Mucosa of descending colon (tissue), 3 donors: ENCODE measurements around the gene NR3C2. TPM values are rescaled to one million over a fixed set of nuclear protein-coding genes. Genes with fewer than 3 reads are reported as not detected.

Experiments used
- ATAC-seq: fragments of 200-7000 bp; cut with Tn5 transposase; one replicate; pipeline ENCODE4 v1.9.1; 2020; ENCODE audit warnings: mild to moderate bottlenecking, moderate library complexity
- DNase-seq, 3 donors: peaks; one replicate each; pipeline ENCODE4 v3.0.0-alpha.2; 2020
- H3K36me3 ChIP-seq: fragments of 200-600 bp; one replicate; pipeline ENCODE4 v1.8.0; 2021; ENCODE audit warnings: low read depth, mild to moderate bottlenecking
- H3K4me1 ChIP-seq: fragments of 200-600 bp; one replicate; pipeline ENCODE4 v1.8.0; 2021; ENCODE audit warnings: low read depth, mild to moderate bottlenecking
- H3K4me3 ChIP-seq: fragments of 200-600 bp; one replicate; pipeline ENCODE4 v1.8.0; 2021; ENCODE audit warnings: mild to moderate bottlenecking
- H3K9me3 ChIP-seq: fragments of 200-600 bp; one replicate; pipeline ENCODE4 v1.8.0; 2021; ENCODE audit warnings: mild to moderate bottlenecking
- intact Hi-C, 2 donors: fragments of 100-400 bp; cut with DNase I in 1 of 2; cut with micrococcal nuclease in 1 of 2; formaldehyde crosslinking; loops; one replicate each; pipeline versions ENCODE4 v1.11.0 to v1.11.1; 2022; cut with DNase I, micrococcal nuclease
- total RNA-seq, 3 donors: library from RNA; stranded (reverse); fragmentation: NEBNext Ultra II Directional in 2 of 3; extraction: Animal tissue kit (Norgen Biotek cat#: 25700) in 2 of 3; gene quantifications; one replicate each; pipeline versions ENCODE4 v1.2.1 to v1.2.4, GENCODE V29; 2021 to 2023
- TF ChIP-seq, protein P1 (sequence below): fragments of 200-600 bp; IDR thresholded peaks from one replicate; pipeline ENCODE4 v1.8.0; 2022; ENCODE audit warnings: antibody characterized with exemption, mild to moderate bottlenecking
- donor health status: DM: no; HTN: no; CAD: no; lungs with moderate emphysema.
- donor health status: DM: no; HTN: no; CAD: no.
- donor health status: DM: no; HTN: yes; CAD: no.

Gene NR3C2
- total RNA-seq, 3 donors from 2014 or later = 86.5 to 205 (median 108) TPM

DNA sequence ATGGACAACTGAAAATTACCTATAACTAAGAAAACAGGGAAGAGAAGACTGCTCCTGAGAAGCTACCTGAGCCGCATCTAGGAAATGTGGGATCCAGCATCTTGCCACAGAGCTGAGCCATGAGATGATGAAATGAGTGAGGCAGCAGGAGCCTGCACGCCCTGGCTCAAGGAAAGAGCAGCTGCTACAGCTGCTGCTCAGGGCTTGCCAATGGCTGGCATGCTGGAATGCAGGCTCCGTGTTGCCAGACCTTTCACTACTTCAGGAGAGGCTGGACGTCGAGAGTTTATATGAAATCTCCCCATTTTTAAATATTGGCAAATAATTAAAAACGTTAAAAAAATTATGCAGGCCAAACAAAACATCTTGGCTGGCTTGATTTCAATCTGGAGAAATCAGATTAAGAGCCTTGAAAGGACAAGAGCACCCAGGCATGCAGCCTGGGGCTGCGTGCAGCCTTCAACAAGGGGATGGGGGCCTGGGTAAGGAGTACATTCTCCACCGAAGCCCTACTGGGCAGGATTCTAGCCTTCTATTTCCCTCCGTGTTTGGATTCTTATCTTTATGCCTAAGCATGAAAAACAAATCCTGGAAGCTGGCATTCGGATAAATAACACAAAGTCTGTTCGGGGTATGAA, 227.6 kb downstream of the NR3C2 start:
- TF ChIP-seq, protein P1, sequence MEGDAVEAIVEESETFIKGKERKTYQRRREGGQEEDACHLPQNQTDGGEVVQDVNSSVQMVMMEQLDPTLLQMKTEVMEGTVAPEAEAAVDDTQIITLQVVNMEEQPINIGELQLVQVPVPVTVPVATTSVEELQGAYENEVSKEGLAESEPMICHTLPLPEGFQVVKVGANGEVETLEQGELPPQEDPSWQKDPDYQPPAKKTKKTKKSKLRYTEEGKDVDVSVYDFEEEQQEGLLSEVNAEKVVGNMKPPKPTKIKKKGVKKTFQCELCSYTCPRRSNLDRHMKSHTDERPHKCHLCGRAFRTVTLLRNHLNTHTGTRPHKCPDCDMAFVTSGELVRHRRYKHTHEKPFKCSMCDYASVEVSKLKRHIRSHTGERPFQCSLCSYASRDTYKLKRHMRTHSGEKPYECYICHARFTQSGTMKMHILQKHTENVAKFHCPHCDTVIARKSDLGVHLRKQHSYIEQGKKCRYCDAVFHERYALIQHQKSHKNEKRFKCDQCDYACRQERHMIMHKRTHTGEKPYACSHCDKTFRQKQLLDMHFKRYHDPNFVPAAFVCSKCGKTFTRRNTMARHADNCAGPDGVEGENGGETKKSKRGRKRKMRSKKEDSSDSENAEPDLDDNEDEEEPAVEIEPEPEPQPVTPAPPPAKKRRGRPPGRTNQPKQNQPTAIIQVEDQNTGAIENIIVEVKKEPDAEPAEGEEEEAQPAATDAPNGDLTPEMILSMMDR = no peak
- intact Hi-C loops = no loop called here

DNA sequence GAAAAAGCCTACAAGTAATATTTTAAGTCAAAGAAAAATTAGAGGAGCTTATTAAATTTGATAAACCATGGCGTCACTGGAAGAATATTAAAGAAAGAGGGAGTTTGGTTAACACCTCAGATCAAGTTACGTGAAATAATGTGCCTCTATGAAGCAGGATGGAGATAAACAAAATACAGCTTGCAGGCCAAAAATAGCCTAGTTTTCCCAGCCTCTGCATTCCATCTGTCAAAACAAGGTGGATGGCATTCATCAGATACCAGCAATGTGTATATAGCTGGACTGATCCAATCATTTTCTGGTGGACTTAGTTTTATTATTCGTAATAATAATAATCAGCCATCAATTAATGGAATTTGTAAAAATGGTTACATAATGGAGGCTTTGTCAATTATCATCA, 230.7 kb downstream of the NR3C2 start:
- Histone ChIP-seq H3K4me1 (no peaks in the 10 kb centered on the region), H3K4me3 (no peak overlapping the region), H3K9me3 (no peaks in the 10 kb centered on the region), H3K36me3 (no peaks in the 10 kb centered on the region)
- DNase-seq (no peak), ATAC-seq (no peak)
- intact Hi-C loops = no loop called here
- TF ChIP-seq, protein P1 = no peak

More for the DNA sequence above, 227.6 kb downstream of the NR3C2 start:
- no peaks in the 10 kb centered on the region for H3K9me3 ChIP-seq
- H3K36me3 ChIP-seq = no peaks in the 10 kb centered on the region
- ATAC-seq = no peak
- no peaks in the 10 kb centered on the region for H3K4me1 ChIP-seq
- no peak overlapping the region for H3K4me3 ChIP-seq
- no peak for DNase-seq

DNA sequence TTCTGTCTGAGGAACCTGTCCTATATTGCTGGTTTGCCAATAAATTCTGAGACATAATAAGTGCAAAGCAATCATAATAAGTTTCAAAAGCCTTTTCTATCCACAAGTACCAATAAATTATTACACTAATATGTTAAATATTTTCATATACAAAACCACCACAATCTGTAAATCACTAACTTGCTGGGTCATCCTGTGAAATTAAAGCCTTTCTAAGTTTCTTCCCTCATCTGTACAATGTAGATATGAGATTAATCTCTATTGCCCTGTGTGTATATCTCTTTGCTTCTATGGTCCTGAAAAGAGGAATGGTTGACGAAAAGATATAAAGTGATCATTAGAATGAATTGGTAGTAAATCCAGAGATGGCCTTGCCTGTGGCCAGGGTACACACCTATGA, 231.6 kb downstream of the NR3C2 start:
- TF ChIP-seq, protein P1 = no peak
- intact Hi-C loops = no loop called here
- Histone ChIP-seq H3K4me1 (no peaks in the 10 kb centered on the region), H3K4me3 (no peak overlapping the region), H3K36me3 (no peaks in the 10 kb centered on the region), H3K9me3 (no peaks in the 10 kb centered on the region)
- DNase-seq = no peak
- ATAC-seq = no peak

DNA sequence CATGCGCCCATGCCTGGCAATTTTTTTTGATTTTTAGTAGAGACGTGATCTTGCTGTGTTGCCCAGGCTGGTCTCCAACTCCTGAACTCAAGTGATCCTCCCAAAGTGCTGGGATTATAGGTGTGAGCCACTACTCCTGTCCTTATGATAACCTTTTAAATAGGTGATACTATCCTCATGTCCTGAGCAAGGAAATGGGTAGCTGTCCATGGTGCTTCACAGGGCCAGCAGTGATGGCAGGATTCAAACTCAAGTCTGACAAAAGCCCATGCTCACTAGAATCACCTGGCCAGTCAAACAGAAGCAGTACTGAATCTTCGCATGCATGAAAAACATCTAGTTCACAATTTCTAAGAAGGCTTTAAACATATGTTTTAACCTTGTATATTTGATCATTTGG, 235.1 kb downstream of the NR3C2 start:
- no peak overlapping the region for H3K4me3 ChIP-seq
- TF ChIP-seq, protein P1 = no peak
- intact Hi-C loops = no loop called here
- H3K9me3 ChIP-seq = no peaks in the 10 kb centered on the region
- DNase-seq = no peak
- H3K4me1 ChIP-seq = peaks cover 7% of the 10 kb centered on the region
- no peaks in the 10 kb centered on the region for H3K36me3 ChIP-seq
- no peak for ATAC-seq

DNA sequence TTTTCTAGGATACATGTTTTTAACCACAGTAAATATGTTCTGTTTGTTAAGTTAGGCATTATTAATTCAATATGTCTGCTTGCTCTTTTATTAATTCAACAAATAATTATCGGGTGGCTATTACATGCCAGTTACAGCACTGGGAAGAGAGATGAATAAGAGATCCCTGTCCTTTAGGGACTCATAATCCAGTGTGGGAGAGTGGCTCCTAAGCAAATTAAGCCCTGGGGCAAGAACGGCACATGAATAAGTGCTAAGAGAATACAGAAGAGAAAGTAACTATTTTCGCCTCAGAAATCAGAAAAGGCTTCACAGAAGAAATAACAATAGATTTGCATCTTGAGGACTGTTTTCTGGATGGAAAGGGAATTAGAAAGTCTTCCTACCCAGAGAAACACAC, 236.7 kb downstream of the NR3C2 start:
- Histone ChIP-seq H3K4me1 (peaks cover 7% of the 10 kb centered on the region), H3K9me3 (no peaks in the 10 kb centered on the region), H3K36me3 (no peaks in the 10 kb centered on the region), H3K4me3 (no peak overlapping the region)
- intact Hi-C loops = no loop called here
- DNase-seq (no peak), ATAC-seq (no peak)
- TF ChIP-seq, protein P1 = no peak

DNA sequence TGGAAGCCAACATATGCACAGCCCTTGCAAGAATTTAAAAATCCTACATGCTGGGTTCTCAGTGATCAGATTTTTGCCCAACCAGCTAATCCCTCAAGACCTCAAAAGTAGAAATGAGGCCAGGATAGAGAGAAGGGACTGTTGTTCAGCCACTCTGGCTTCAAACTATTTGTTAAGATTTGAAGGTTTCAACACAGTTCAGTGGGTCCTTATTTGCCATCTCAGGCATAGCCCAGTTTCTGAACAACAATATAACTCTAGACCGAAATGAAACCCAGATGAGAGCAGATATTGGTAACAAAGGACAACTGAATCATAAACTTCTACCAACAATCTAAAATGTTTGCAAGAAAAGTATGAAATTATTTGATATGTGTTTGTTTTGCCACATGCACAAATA, 237.3 kb downstream of the NR3C2 start:
- DNase-seq (no peak), ATAC-seq (no peak)
- intact Hi-C loops = no loop called here
- Histone ChIP-seq H3K4me1 (peaks cover 7% of the 10 kb centered on the region), H3K36me3 (no peaks in the 10 kb centered on the region), H3K9me3 (no peaks in the 10 kb centered on the region), H3K4me3 (no peak overlapping the region)
- TF ChIP-seq, protein P1 = no peak
